Measurements from ENCODE around the gene USP6NL.

- no peak for TF ChIP-seq FOXM1 (IDR thresholded peaks at IDR 0.05; ENCODE audit: borderline replicate concordance)
- TF ChIP-seq SUZ12 (IDR thresholded peaks at IDR 0.05), result no peak
- TF ChIP-seq NFRKB (IDR thresholded peaks at IDR 0.05), result no peak
- no peak for TF ChIP-seq ELF4 (IDR thresholded peaks at IDR 0.05)
- no peak for TF ChIP-seq TARDBP (IDR thresholded peaks at IDR 0.05)
- no peak for TF ChIP-seq FOXA1 (IDR thresholded peaks at IDR 0.05)
- no peak for TF ChIP-seq FOXK2 (IDR thresholded peaks at IDR 0.05)
- TF ChIP-seq BHLHE40 (IDR thresholded peaks at IDR 0.05; ENCODE audit: borderline replicate concordance), result no peak
- TF ChIP-seq SP1 (IDR thresholded peaks at IDR 0.05), result no peak
These were observed 42.9 kb downstream of the USP6NL start for GRCh38 chr10:11568578-11568977.
